Hepatocyte (in vitro differentiated cells): ENCODE data around the gene CEP112.

Experiments used
- EZH2 ChIP-seq: fragments of 200-600 bp; sonication (generic); IDR thresholded peaks from 2 replicates; pipeline ENCODE4 v1.6.1; 2016; ENCODE audit warnings: antibody characterized with exemption, mild to moderate bottlenecking, borderline replicate concordance
- EZH2phosphoT487 ChIP-seq: fragments of 200-600 bp; sonication (generic); IDR thresholded peaks from one replicate; pipeline ENCODE4 v1.6.1; 2018; ENCODE audit warnings: antibody characterized with exemption, mild to moderate bottlenecking, low read depth, moderate library complexity; ENCODE audit not compliant: unreplicated experiment, severe bottlenecking
- TF ChIP-seq, protein P1 (sequence below): fragments of 200-600 bp; sonication (generic); IDR thresholded peaks from 2 replicates; pipeline ENCODE4 v1.5.1; 2016; ENCODE audit warnings: antibody characterized with exemption, mild to moderate bottlenecking; ENCODE audit not compliant: poor library complexity

DNA sequence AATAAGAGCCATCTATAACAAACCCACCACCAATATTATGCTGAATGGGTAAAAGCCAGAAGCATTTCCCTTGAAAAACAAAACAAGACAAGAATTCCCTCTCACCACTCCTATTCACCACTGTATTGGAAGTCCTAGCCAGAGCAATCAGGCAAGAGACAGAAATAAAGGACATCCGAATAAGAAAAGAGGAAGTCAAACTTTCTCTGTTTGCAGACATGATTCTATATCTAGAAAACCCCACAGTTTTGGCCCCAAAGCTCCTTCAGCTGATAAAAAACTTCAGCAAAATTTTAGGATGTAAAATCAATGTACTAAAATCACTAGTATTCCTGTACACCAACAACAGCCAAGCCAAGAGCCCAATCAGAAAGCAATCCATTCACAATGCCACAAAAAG lies 358.7 kb downstream of the CEP112 start:
- TF ChIP-seq, protein P1, sequence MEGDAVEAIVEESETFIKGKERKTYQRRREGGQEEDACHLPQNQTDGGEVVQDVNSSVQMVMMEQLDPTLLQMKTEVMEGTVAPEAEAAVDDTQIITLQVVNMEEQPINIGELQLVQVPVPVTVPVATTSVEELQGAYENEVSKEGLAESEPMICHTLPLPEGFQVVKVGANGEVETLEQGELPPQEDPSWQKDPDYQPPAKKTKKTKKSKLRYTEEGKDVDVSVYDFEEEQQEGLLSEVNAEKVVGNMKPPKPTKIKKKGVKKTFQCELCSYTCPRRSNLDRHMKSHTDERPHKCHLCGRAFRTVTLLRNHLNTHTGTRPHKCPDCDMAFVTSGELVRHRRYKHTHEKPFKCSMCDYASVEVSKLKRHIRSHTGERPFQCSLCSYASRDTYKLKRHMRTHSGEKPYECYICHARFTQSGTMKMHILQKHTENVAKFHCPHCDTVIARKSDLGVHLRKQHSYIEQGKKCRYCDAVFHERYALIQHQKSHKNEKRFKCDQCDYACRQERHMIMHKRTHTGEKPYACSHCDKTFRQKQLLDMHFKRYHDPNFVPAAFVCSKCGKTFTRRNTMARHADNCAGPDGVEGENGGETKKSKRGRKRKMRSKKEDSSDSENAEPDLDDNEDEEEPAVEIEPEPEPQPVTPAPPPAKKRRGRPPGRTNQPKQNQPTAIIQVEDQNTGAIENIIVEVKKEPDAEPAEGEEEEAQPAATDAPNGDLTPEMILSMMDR: no peak
- no peak for TF ChIP-seq EZH2
- TF ChIP-seq EZH2phosphoT487: no peak
